Gastroesophageal sphincter (tissue), 3 donors: Measurements from ENCODE around the gene TKT.

ENCODE experiments used
- CTCF ChIP-seq, 4 experiments: fragments of 200-600 bp in 2 of 4; fragments of 450-650 bp in 2 of 4; sonication (generic) in 1 of 4; IDR thresholded peaks; one replicate each; pipeline ENCODE4 v1.5.1; 2017 to 2019; ENCODE audit warnings: antibody characterized with exemption in 4 of 4, mild to moderate bottlenecking in 2 of 4, moderate library complexity in 2 of 4
- POLR2A ChIP-seq, 2 donors: fragments of 450-650 bp; IDR thresholded peaks; one replicate each; pipeline ENCODE4 v1.6.1; 2017; ENCODE audit warnings: antibody characterized with exemption in 2 of 2, mild to moderate bottlenecking in 2 of 2, moderate library complexity in 1 of 2

- no peak for TF ChIP-seq CTCF (IDR thresholded peaks at IDR 0.05)
- no peak for TF ChIP-seq POLR2A (IDR thresholded peaks at IDR 0.05)
These were observed 12.7 kb downstream of the TKT start for GRCh38 chr3:53243165-53243564.
